HepG2 (cell line): Measurements from ENCODE around the gene GGA1. TPM values are rescaled to one million over a fixed set of nuclear protein-coding genes. Genes with fewer than 3 reads are reported as not detected.

Experiments
- AKAP8 ChIP-seq: sonication (generic); formaldehyde crosslinking; IDR thresholded peaks from 2 replicates; pipeline ENCODE4 v1.5.1; 2020; ENCODE audit warnings: mild to moderate bottlenecking, missing genetic modification reagents
- ERF ChIP-seq: IDR thresholded peaks from 2 replicates; pipeline ENCODE4 v1.6.1; 2018; ENCODE audit warnings: missing biosample characterization, missing genetic modification reagents
- HNF4A ChIP-seq: sonication (generic); formaldehyde crosslinking; IDR thresholded peaks from 2 replicates; pipeline ENCODE4 v1.4.0; 2020; ENCODE audit warnings: missing genetic modification reagents
- KDM1A ChIP-seq: IDR thresholded peaks from 2 replicates; pipeline ENCODE4 v1.6.1; 2016; ENCODE audit warnings: missing compliant biosample characterization
- KLF15 ChIP-seq: sonication (generic); formaldehyde crosslinking; IDR thresholded peaks from 2 replicates; pipeline ENCODE4 v1.8.1; 2023; ENCODE audit warnings: borderline replicate concordance, mild to moderate bottlenecking, inconsistent platforms, missing genetic modification reagents, mixed read lengths
- MLXIP ChIP-seq: sonication (generic); formaldehyde crosslinking; IDR thresholded peaks from 2 replicates; pipeline ENCODE4 v1.9.0; 2021; ENCODE audit warnings: missing genetic modification reagents, borderline replicate concordance
- MTA1 ChIP-seq: sonication (generic); formaldehyde crosslinking; IDR thresholded peaks from 2 replicates; pipeline ENCODE4 v1.4.0; 2020; ENCODE audit warnings: missing genetic modification reagents, mild to moderate bottlenecking, borderline replicate concordance
- NR2F1 ChIP-seq, 2 experiments: fragments of 450-650 bp in 1 of 2; formaldehyde crosslinking in 1 of 2; IDR thresholded peaks; 2 replicates each; pipeline versions ENCODE4 v1.5.0 to v1.6.1; 2016 to 2020; ENCODE audit warnings: mild to moderate bottlenecking in 1 of 2, missing compliant biosample characterization in 1 of 2, missing genetic modification reagents in 1 of 2, moderate library complexity in 1 of 2
- POLR2A ChIP-seq, 2 experiments: IDR thresholded peaks; 2 replicates each; pipeline ENCODE4 v1.6.1; 2011; ENCODE audit warnings: low read depth in 2 of 2, low read length in 2 of 2, mild to moderate bottlenecking in 1 of 2, moderate library complexity in 1 of 2; ENCODE audit not compliant: insufficient read depth in 1 of 2
- RFX3 ChIP-seq: IDR thresholded peaks from 2 replicates; pipeline ENCODE4 v1.6.1; 2016; ENCODE audit warnings: missing biosample characterization, missing genetic modification reagents
- RORA ChIP-seq: sonication (generic); formaldehyde crosslinking; IDR thresholded peaks from 2 replicates; pipeline ENCODE4 v1.5.0; 2020; ENCODE audit warnings: mild to moderate bottlenecking, missing genetic modification reagents, moderate library complexity
- SNAPC2 ChIP-seq: sonication (generic); formaldehyde crosslinking; IDR thresholded peaks from 2 replicates; pipeline ENCODE4 v1.8.1; 2022; ENCODE audit warnings: mild to moderate bottlenecking, missing genetic modification reagents
- TBP ChIP-seq: sonication (generic); formaldehyde crosslinking; IDR thresholded peaks from 2 replicates; pipeline ENCODE4 v1.5.0; 2020; ENCODE audit warnings: missing genetic modification reagents
- ZNF101 ChIP-seq: sonication (generic); formaldehyde crosslinking; IDR thresholded peaks from 2 replicates; pipeline ENCODE4 v1.4.0; 2020; ENCODE audit warnings: mild to moderate bottlenecking, low read depth, missing genetic modification reagents, borderline replicate concordance
- ZNF263 ChIP-seq: sonication (generic); formaldehyde crosslinking; IDR thresholded peaks from 2 replicates; pipeline ENCODE4 v1.4.0; 2020; ENCODE audit warnings: missing genetic modification reagents
- ZNF281 ChIP-seq: sonication (generic); formaldehyde crosslinking; IDR thresholded peaks from 2 replicates; pipeline ENCODE4 v1.4.0; 2020; ENCODE audit warnings: missing genetic modification reagents, borderline replicate concordance
- ZNF446 ChIP-seq: sonication (generic); formaldehyde crosslinking; IDR thresholded peaks from 2 replicates; pipeline ENCODE4 v1.5.0; 2020; ENCODE audit warnings: mild to moderate bottlenecking, missing genetic modification reagents
- ZNF563 ChIP-seq: sonication (generic); formaldehyde crosslinking; IDR thresholded peaks from 2 replicates; pipeline ENCODE4 v1.8.0; 2022; ENCODE audit warnings: mild to moderate bottlenecking, moderate library complexity, missing genetic modification reagents
- ZNF605 ChIP-seq: sonication (generic); formaldehyde crosslinking; IDR thresholded peaks from 2 replicates; pipeline ENCODE4 v1.8.0; 2022; ENCODE audit warnings: mild to moderate bottlenecking, missing genetic modification reagents
- polyA plus RNA-seq, 8 experiments: library from polyadenylated mRNA; depleted of rRNA in 3 of 8; stranded (reverse) in 7 of 8; unstranded in 1 of 8; fragments of >200 nt; fragmentation: Illumina TruSeq in 4 of 8; extraction: Trizol in 4 of 8; gene quantifications; 2 replicates each; pipeline versions ENCODE4 v1.2.1 to v1.2.3, GENCODE V29; 2011 to 2016; ENCODE audit warnings: low read depth in 4 of 8, missing spikeins in 1 of 8, mixed read lengths in 1 of 8; ENCODE audit not compliant: insufficient read depth in 1 of 8
- total RNA-seq, 5 experiments: library from RNA; depleted of rRNA; stranded (reverse); fragments of >200 nt; fragmentation: Illumina TruSeq; extraction: Trizol; gene quantifications; 2 replicates each; pipeline ENCODE4 v1.2.3, GENCODE V29; 2016; ENCODE audit warnings: low read depth in 1 of 5
- TF ChIP-seq, protein P1 (sequence below): sonication (generic); formaldehyde crosslinking; IDR thresholded peaks from 2 replicates; pipeline ENCODE4 v1.5.0; 2020; ENCODE audit warnings: missing genetic modification reagents

Gene GGA1
- total and polyA plus RNA-seq, 2 of the 13 experiments (the other 11 are each of a cell fraction or from before 2014, with no cell fraction given): 29.1 to 87.2 TPM

DNA sequence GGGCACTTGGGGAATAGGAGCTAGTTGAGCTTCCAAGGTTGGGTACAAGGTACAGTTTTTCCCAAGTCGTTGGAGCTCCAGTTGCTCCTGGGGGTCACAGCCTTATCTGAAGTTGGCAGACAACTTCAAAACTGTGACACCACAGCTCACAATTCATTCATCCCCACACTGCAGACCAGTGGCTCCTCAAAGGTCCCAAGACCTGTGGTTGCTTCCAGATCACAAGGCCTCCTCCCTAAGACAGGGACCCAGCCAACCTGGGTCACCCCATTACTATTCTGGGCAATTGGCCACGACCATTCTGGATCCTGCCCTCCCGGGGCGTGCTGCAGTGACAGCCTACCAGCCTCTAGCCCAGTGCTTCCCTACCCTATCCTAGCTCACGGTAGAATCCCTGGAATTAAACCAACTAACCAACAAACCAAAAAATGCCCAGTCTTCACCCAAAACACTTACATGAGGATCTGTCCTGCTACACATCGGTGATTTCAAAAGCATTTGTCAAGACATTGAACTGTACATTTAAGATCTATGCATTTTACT is 49.0 kb downstream of the GGA1 start (continued):
- no peak for TF ChIP-seq ZNF563
- no peak for TF ChIP-seq TBP
- TF ChIP-seq HNF4A (CRISPR knock-in tag): peak; percentile 34; the same call in 1 of the 2 replicates
- no peak for TF ChIP-seq NR2F1 (CRISPR knock-in tag; IDR thresholded peaks at IDR 0.05)
- TF ChIP-seq MLXIP (CRISPR knock-in tag): no peak
- peak; percentile 26 to 57; a peak in 1 of 4 replicates for TF ChIP-seq POLR2A (IDR thresholded peaks at IDR 0.05; ENCODE audit: insufficient read depth in 1 of 2, low read depth in 2 of 2, low read length in 2 of 2)
- TF ChIP-seq ZNF605 (CRISPR knock-in tag): peak; percentile 34; the same call in 1 of the 2 replicates
- TF ChIP-seq MTA1 (CRISPR knock-in tag): no peak
- no peak for TF ChIP-seq RFX3 (CRISPR knock-in tag)
- TF ChIP-seq ERF (CRISPR knock-in tag): no peak
- TF ChIP-seq, protein P1, sequence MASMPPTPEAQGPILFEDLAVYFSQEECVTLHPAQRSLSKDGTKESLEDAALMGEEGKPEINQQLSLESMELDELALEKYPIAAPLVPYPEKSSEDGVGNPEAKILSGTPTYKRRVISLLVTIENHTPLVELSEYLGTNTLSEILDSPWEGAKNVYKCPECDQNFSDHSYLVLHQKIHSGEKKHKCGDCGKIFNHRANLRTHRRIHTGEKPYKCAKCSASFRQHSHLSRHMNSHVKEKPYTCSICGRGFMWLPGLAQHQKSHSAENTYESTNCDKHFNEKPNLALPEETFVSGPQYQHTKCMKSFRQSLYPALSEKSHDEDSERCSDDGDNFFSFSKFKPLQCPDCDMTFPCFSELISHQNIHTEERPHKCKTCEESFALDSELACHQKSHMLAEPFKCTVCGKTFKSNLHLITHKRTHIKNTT (CRISPR knock-in tag): no peak
- no peak for TF ChIP-seq ZNF263 (CRISPR knock-in tag)
- TF ChIP-seq KLF15 (CRISPR knock-in tag): no peak
- TF ChIP-seq SNAPC2: peak; percentile 84; the same call in 1 of the 2 replicates
- TF ChIP-seq KDM1A: no peak
- TF ChIP-seq RORA: no peak
- no peak for TF ChIP-seq ZNF101 (CRISPR knock-in tag)
- peak; percentile 63; the same call in 1 of the 2 replicates for TF ChIP-seq AKAP8 (CRISPR knock-in tag)
- 0 out of 2 replicates have a peak, but pooled peaks have one; percentile 10 for TF ChIP-seq ZNF446 (CRISPR knock-in tag)
- no peak for TF ChIP-seq ZNF281 (CRISPR knock-in tag)
